GM19351 (cell line): ENCODE data around the gene TBC1D32.
A peak's percentile ranks its signal among the peaks of the same experiment; 100 is the strongest.
"Not testable (repeated sequence)": the region's sequence is repeated elsewhere in the genome, so short reads cannot be mapped to it uniquely, and the experiment has no call there.

Source experiments
- ATAC-seq: cut with Tn5 transposase; IDR thresholded peaks from one replicate; pipeline ENCODE4 v1.9.1; 2021; ENCODE audit warnings: mild to moderate bottlenecking, moderate library complexity; ENCODE audit not compliant: unreplicated experiment

The TBC1D32 gene, protein sequence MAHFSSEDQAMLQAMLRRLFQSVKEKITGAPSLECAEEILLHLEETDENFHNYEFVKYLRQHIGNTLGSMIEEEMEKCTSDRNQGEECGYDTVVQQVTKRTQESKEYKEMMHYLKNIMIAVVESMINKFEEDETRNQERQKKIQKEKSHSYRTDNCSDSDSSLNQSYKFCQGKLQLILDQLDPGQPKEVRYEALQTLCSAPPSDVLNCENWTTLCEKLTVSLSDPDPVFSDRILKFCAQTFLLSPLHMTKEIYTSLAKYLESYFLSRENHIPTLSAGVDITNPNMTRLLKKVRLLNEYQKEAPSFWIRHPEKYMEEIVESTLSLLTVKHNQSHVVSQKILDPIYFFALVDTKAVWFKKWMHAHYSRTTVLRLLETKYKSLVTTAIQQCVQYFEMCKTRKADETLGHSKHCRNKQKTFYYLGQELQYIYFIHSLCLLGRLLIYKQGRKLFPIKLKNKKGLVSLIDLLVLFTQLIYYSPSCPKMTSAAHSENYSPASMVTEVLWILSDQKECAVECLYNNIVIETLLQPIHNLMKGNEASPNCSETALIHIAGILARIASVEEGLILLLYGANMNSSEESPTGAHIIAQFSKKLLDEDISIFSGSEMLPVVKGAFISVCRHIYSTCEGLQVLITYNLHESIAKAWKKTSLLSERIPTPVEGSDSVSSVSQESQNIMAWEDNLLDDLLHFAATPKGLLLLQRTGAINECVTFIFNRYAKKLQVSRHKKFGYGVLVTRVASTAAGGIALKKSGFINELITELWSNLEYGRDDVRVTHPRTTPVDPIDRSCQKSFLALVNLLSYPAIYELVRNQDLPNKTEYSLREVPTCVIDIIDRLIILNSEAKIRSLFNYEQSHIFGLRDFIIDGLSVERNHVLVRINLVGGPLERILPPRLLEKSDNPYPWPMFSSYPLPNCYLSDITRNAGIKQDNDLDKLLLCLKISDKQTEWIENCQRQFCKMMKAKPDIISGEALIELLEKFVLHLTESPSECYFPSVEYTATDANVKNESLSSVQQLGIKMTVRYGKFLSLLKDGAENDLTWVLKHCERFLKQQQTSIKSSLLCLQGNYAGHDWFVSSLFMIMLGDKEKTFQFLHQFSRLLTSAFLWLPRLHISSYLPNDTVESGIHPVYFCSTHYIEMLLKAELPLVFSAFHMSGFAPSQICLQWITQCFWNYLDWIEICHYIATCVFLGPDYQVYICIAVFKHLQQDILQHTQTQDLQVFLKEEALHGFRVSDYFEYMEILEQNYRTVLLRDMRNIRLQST

DNA sequence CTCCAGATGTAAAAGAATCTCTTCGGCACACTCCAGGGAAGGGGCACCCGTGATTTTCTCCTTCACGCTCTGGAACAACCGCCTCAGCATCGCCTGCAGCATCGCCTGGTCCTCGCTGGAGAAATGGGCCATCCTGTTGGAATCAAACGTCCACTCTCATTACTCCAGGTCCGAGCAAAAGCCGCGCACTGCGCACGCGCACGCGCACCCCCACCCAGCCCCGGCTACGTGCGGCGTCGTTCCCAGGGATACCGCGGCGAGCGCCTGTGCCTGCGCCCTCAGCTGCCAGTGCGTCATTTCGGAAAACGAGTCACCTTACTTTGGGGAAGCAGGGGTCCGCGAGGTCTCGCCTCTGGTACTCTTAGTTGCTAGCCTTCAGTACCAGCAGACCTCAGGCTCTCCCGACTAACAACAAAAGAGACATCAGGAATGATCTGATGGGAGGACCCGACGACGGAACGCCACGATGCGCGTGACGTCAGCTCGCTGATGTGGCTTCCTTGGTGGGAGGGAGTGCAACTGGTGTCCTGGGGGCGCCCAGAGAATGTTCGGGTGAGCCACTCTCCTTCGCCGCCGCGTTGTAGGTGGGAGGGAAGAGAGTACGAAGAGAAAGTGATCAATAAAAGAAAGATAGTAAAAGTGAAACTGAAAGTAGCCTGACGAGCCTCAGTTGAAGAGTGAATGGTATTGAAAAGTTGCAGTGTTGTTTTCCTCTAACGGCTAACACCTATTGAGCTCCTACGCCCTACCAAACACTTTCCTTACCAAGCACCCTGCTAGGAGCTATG lies at the start of gene TBC1D32:
Gene TBC1D32, minus strand, starts transcription at position 182 of the 788 bp plus-strand sequence. Its CDS starts 50 bp downstream, at position 132.
- ATAC-seq = peak; percentile 87

DNA sequence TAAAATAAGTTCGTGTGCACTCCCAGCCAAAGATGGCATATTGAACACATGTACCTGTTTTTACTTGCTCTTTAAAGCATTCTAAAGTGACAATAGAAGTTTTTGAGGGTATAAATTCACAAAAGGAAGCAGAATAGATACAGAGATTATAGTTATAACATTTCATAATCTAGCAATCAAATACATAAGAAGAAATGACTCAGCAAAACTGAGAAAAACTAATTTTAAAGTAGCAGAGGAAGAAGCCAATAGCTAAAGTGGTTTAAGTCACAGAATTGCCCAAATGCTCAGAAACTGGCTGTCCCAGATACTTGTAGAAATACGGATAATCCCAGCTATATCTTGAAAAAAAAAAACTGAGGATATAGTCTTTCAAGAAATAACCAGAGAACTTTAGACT lies 49.2 kb upstream of the TBC1D32 start:
- no peak for ATAC-seq

DNA sequence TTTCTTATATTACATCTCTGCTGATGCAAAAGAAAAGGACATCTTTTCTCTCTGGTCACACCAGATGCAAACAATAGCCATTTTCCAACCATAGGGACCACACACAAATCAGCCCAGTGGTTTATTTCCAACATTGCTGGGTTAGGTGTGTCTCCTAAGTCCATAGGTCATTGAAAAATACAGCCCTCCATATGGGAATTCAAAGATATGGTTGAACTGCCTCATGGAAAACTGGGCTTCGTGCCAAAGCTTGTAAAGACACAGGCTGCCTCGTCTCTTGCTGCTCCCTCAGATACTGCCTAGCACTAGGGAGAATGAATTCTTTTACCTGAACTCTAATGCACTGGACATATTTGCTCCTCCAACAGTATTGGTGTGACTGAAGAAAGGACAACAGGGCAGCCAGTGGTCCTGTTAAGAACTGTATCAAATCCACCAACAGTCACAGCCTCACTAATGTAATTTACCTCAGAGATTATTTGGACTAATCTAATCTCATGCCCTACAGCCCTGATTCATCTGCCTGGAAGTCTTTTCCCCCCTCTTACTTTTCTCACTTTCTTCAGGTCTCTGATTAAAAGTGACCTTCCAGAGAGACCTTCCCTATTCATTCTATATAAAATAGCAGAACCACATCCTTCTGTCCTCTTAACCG lies 48.3 kb upstream of the TBC1D32 start:
- ATAC-seq = no peak

DNA sequence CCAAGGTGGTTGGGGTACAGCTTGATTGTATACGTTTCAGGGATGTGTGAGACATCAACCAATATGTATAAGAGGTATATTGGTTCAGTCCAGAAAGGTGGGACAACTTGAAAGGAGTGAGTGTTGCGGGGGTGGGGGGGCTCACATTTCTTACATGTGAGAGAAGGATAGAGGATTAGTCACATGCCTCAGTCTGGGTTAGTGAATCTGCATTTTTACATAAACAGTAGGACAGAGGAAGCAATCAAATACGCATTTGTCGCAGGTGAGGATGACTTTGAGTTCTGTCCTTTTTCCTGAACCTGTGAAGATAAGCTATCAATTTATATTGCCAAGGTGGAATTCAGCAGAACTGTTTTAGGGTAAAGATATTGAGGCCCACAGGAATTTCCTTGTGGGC lies 42.1 kb upstream of the TBC1D32 start:
- no peak for ATAC-seq

DNA sequence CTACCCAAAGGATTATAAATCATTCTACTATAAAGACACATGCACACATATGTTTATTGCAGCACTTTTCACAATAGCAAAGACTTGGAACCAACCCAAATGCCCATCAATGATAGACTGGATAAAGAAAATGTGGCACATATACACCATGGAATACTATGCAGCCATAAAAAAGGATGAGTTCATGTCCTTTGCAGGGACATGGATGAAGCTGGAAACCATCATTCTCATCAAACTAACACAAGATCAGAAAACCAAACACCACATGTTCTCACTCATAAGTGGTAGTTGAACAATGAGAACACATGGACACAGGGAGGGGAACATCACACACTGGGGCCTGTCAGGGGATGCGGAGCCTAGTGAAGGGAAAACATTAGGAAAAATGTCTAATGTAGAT lies 39.9 kb upstream of the TBC1D32 start:
- not testable (repeated sequence) for ATAC-seq

DNA sequence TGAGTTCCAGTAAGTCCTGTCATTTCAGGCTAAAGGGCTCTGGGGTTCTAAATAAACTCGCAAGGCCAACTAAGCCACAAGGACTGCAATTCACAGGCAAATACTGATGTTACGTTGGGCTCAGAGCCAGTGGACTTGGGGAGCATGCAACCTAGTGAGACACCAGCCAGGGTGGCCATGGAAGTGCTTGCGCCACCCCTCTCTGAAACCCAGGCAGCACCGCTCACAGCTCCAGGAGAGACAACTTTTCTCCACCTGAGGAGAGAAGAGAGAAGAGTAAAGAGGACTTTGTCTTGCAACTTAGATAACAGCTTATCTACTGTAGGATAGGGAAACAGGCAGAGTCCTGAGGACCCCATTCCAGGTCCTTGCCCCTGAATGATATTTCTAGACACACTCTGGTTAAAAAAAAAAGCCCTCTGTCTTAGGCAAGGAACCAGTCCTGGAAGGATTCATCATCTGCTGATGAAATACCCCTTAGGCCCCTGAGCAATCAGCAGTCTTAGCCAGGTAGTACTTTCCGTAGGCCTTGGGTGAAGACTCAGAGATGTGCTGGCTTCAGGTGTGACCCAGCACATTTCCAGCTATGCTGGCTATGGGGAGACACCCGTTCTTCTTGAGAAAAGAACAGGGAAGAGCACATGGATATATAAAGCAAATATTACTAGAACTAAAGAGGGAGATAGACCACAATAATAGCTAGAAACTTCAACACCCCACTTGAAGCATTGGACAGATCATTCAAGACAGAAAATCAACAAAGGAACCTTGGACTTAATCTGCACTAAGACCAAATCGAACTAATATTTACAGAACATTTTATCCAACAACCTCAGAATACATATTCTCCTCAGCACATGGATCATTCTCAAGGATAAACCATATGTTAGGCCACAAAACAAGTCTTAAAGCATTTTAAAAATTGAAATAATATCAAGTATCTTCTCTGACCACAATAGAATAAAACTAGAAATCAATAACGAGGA lies 31.5 kb upstream of the TBC1D32 start:
- no peak for ATAC-seq

DNA sequence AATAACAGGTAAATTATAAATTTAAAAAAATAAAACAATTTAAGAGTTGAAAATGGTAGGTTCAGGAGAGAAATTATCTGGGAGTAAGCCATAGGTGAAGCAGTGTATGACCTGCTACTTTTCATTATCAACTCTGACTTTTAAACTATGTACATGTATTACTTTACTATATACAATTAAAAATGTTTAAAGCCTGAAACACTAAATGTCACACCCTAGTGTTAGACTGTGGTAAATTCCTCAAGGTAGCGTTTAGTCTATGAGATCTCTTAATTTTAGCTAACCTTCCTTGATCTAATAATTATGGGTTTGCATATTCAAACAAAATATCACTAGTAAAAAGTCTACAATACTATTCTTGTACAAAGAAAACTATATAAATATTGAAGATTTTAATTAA lies 22.3 kb upstream of the TBC1D32 start:
- ATAC-seq = no peak

DNA sequence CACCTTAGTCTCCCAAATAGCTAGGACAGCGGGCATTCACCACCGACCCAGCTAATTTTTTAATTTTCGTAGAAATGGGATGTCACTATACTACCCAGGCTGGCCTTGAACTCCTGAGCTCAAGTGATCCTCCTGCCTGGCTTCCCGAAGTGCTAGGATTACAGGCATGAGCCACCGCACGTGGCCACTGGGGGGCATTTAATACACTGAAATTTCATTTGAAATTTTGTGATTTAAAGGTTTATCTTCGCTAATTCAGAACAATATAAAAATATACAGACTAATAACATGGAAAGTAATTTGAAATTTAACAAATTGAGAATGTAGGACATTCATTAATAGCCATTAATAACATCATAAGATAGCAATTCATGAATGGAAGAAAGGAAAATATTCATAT lies 20.5 kb upstream of the TBC1D32 start:
- peak; percentile 44 for ATAC-seq

DNA sequence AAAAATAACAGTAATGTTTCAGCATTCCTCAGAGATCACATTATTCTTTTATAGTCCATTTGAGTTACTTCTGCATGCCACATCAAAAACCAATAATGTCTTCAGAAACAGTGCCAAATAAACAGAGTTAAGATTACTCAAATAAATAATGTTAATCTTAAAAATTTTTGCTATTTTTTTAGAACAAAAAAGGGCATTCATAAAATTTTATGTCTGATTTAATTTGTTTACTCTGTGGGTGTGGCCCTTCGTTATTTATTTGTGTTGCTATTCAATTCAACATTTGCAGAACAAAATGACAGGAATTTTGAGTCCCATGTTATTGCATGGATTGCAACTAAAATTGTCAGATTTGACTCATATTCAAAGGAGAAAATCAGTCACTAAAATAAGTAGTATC lies 18.7 kb upstream of the TBC1D32 start:
- no peak for ATAC-seq

DNA sequence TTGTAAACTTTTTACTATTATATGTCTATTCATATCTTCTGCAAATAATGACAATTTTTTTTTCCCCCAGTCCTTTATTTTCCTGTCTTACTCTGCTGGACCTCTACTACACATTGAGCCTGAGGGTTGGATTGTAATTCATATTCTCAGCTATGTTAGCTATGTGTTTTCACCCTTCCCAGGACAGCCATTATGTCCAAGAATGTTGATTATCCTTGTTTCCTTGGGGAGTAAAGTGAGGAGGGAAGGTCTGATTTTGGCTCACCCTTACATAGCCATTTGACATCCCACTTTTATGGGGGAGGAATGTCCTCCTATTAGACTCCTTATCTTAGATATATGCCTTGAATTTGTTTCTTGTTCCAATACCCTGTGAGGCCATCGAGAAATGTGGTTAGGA lies 17.6 kb upstream of the TBC1D32 start:
- no peak for ATAC-seq

DNA sequence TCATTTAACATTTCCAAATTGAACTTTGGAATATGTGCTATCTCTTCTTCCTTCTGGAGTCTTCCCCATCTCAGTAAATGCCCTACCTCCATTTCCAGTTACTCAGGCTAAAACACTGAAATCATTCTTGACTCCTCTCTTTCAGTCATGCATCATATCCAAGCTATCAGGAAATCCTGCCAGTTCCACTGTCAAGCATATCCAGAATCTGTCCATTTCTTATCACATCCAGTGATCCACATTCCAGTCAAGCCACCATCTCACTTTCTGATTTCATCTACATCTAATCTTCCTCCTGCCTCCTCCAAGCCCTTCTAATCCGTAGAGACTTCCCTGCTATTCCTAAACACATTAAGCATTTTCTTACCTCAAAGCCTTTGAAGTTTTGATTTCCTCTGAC lies 15.3 kb upstream of the TBC1D32 start:
- no peak for ATAC-seq

DNA sequence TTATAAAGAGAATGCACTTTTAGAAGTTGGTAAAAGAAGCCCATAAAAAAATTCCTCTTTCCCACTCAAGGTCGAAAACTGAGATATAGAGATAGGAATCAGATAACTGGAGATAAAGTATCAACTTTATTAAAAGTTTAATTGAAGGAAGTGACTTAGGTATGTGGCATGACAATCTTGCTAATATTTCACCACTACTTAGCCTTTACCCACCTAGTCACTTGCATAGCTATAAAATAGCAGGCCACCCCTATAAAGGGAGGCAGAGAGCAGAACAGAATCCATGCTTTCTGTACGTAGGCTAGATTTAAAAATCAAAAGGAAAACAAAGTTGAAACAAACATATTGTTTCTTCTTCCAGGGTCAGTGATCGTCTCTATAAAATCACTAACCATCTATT lies 13.2 kb upstream of the TBC1D32 start:
- no peak for ATAC-seq

DNA sequence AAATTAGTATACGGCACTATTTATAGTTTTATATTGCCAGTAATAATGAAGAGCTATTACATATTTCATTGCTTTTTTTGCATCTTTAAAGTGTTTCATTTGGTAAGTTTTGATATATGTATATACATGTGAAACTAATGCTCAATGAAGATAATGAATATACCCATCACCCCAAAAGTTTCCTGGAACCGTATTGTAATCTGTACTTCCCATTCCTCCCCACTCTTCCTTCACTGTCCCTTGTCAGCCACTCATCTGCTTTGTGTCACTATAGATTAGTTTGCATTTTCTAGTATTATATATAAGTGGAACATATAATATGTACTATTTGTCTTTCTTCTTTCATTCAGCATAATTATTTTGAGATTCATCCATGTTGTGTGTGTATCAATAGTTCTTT lies 10.3 kb upstream of the TBC1D32 start:
- ATAC-seq = no peak

DNA sequence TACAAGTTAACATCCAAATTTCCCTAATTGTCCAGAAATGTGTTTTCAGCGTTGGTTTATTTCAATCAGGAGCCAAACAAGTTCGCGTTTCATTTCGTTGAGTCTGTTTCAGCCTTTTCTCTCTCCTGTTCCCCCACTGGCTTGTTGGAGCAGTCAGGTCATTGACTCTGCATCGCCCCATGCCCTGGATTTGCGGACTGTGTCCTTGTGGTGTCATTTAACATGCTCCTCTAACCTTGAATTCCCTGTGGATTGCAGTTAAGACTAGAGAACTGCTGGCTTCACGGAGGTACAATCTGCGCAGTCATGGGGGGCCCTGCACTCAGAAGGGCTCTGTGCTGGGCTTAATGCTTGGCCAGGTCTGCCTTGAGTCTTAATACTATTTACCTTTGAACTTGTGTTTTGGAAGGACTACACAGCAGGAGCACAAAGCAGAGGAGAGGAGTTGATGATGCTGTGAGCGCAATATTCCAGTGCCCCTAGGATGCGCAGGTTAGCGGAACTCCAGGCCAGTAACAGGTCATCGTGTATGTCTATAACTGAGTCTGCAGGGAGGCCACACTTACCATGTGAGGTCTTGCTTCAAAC lies 5.5 kb upstream of the TBC1D32 start:
- no peak for ATAC-seq

DNA sequence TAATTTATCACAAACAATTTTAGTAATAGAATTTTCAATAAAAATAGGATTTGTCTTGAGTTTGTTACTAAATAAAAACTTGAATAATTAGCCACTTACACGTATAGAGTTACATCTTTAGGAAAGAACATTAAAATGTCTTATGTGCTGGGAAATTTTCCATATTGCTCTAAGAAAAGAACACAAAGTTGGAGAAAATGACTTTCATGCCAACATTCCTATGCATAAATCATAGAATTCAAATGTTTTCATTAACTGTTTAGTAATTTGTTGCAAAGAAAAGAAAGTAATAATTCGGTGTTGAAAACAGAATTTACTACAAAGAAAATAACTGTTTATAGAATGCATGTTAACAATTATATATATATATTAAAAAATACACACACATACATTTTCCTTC lies 4.7 kb upstream of the TBC1D32 start:
- no peak for ATAC-seq

DNA sequence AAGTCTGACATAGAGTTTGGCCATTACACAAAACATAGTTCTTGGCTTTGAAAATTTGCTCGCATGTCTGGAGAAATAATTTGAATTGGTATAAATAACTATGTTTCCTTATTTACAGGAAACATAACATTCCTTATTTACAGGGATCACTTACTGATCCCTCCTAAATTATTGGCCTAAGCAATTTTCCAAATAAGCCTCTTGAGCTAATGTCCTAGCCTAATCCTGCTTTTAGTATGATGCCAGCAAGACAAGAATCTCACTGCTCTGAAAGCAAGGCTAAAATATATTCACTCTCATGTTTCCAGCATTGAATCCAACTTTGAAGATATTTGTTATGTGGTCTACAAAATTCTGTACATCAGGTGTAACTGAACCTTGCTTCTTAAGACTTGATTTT lies 4.1 kb upstream of the TBC1D32 start:
- ATAC-seq = no peak

DNA sequence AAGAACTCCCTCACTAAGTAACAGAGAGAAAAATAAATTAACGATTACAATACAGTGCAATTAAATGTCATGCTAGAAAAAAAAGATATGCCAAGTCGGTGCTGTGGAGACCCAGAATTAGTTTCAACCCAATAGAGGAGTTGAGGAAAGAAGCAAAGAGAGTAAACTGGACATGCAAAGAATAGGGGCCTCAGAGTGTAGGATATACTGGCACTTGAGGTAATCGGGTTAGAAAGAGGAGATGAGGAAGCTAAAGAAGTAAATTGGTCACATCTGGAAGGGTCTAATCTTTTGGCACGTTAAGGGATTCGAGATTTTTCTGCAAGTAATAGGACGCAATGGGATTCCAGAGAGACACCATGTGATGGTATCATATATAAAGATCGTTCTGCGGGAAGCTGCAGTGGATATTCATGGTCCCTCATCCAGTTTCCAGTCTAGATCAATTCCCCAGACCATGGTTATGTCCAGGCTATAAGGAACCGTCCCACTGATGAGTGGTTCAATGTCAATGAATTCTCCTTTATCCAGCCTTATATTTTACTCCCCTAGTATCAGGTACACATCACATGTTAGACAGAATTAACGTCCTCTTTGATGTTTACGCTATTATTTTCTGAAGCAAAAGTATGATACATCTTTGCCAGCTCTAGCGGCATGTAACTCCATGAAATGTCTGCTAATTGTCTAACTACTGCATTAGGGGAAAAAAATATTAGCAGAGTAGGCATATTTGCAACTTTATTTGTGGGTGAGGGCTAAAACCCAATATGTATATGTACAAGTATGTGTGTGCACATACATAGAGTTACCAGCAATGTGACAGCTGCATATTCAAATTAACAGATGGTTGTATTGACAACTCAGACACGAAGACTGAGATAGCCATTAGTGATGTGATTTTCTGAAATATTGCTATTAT lies 1.1 kb upstream of the TBC1D32 start:
- ATAC-seq = no peak
